Measurements from ENCODE around the gene PAPOLA.
A peak's percentile ranks its signal among the peaks of the same experiment; 100 is the strongest.
"Not testable (repeated sequence)": the region's sequence is repeated elsewhere in the genome, so short reads cannot be mapped to it uniquely, and the experiment has no call there.

PAPOLA gene

DNA sequence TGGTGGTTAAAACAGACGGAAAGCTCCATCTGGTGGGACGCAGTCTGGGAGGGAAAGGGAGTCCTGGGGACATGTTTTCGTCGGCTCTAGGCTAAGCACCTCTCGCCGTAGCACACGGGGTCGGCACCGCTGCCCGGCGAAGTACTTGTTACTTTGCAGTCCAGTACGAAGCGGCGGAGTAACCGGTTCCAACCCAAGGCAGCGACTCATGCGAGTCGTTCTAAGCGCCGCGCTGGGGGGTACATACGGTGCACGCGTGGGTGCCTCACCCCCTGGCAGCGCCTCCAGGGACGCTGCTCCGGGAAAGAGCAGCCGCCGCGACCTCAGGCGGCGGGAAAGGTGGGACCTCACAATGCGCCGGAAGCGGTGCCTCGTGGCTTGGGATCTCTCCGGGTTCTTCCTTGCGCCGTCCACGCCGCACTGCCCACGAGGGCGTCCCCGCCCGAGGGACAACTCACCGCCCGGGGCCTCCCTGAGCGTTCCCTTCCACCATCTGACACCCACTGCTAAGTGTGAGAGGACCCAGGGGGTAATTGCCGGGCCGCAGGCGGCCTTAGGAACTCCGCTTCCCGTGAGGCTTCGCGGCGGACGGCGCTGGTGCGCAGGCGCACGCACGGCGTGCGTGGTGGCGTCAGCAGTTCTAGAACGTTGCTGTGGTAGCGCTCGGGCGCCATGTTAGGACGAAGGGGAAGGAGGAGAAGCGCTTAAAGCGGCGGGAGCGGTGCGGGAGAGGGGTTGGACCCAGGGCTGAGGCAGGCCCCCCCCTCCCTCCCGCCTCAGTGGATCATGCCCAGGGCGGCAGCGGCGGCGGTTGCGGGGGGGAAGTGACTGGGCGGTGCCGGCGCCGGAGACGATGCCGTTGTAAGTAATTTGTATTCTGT, at the start of gene PAPOLA:
Gene PAPOLA, plus strand, starts transcription at position 643 of the 881 bp plus-strand sequence. Its CDS starts 211 bp downstream, at position 854.
- peak; percentile 92 to 94 for DNase-seq

DNA sequence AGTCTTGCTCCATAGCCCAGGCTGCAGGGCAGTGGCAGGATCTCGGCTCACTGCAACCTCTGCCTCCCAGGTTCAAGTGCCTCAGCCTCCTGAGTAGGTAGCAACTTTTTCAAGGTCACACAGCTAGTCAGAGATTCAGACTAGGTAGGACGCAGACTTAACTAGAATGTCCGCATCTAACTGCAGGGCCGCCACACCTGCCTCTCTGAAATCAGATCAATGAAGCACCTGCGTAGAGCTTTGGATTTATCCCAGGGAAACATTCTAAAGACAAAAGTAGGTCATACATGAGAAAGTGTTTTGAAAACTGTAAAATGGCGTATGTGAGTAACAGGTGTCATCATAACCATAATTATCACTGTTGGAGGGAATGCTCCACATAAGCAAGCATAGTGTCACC, 49.5 kb upstream of the PAPOLA start:
- no peak for DNase-seq

DNA sequence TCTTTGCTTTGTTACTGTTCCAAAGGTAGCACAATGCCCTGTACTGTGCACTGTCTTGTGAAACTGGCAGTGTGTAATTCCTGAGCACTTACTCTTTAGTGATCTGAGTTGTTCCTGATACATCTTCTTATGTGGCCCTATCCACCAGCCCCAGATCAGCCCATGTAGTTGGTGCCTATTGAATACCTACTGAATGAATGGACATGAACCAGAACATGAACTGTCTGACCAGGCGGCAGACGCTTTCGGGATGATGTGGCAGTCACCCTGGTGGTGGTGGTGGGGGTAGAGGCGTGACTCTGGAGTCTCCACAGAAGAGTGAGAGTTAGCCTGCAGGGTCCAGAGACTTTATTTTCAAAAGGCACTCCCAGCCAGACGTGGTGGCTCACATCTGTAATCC, 46.6 kb upstream of the PAPOLA start:
- no peak for DNase-seq

DNA sequence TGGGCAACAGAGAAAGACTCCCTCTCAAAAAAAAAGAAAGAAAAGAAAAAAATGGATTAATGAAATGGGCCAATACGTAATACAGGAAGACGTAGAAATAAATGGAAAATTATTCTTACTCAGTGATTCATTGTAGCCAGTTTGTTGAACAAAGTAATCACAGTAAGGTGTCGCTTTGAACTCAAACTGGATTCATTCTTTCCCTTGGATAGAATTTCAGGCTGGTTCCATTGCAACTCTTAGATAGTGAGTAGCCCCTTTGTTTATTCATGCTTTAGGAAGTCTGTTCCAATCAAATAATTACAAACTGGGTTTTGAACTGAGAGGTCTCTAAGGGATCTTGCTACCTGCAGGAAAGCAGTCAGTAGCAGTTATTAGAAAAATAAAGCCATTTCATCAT, 42.3 kb upstream of the PAPOLA start:
- no peak for DNase-seq

DNA sequence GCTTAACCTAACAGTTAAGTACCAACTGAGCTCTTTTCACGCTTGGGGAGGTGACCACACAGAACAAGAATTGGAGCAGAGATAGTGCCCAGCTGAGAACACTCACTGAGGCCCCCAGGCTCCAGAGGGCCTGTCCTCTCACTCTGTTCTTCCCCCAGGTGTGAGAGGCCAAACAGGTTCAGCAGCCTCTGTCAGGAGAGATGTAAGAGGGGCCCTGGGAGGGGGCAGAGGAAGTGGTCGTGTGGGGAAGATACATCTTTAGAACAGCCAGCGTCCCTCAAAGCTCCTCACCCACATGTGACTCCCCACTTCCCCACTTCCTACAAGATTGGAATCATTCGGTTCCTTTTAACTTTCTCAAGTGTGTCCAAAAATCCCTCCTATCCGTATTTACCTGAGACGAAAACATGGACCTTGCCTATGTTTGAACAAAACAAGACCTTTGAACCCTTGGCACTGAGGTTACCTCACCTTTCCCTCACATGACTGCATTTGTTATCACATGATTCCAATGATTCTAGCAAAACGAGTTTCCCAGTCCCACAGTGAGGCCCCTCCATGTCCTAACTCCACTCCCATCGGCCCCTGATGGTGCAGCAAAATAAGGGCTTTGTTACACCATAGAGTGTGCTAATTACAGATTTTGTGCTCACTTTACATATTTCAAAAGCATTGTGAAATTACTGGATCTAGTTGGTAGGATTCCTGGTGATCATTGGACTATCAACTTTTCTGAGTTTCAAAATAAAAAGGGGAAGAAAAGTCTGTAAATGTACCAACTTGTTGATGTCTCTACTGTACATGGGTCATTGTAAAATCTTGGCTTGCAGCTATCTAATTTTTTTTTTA, 40.0 kb upstream of the PAPOLA start:
- no peak for DNase-seq

DNA sequence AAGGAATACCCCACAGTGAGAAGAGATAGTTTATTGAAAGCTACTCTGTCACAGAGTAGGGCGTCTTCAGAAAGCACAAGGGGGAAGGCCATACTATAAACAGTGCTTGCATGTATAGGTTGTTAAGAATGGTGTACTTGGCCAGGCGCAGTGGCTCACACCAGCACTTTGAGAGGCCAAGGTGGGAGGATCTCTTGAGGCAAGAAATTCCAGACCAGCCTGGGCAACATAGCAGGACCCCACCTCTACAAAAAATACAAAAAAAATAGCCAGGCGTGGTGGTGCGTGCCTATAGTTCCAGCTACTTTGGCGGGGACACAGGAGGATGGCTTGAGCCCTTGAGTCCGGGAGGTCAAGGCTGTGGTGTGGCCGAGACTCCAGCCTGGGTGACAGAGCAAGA, 38.0 kb upstream of the PAPOLA start:
- DNase-seq: no peak

DNA sequence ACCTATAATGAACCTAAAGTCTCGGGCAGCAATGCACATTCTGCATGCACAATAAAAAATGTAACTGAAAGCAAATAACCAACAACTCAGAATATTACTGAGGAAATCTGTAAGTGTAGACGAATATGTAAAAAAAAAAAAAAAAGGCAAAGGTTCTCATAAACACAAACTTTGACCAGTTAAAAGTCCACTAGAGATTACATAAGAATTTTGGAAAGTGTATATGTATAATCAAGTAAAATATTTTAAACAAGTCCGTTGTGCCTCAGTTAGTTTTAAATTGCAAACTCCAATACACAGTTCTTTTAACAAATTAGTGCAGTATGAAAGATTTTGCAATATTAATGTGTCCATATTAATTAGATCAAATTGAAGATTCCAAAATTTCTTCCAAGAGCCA, 35.3 kb upstream of the PAPOLA start:
- no peak for DNase-seq

DNA sequence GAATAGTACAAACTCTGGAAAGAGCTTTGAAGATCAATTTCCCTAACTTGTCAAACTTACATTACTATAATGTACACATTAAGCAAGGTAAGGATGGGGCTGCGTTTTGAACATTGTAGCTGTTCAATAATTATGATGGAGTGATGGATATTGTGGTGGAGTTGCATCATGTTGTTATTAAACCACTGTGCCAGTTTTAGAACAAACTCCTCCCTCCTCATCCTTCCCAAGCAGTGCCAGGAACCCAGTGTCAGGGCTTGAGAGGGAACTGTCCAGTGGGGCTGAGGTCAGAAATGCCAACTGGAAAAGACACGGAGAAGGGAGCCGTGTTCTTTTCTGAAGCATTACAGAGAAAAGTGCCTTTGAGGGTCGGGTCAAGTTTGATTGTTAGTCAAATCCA, 31.9 kb upstream of the PAPOLA start:
- DNase-seq: no peak

DNA sequence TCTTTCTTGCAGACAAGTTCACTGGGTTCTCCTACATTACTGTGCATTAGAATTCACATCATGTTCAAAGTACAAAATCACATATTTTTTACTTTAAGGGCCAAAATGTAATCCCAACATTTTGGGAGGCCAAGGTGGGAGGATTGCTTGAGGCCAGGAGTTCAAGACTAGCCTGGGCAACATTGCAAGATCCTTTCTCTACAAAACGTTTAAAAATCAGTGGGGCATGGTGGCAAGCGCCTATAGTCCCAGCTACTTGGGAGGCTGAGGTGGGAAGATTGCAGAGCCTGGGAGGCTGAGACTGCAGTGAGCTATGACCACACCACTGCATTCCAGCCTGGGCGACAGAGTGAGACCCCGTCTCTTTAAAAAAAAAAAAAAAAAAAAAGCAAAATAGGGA, 31.2 kb upstream of the PAPOLA start:
- DNase-seq: not testable (repeated sequence)

DNA sequence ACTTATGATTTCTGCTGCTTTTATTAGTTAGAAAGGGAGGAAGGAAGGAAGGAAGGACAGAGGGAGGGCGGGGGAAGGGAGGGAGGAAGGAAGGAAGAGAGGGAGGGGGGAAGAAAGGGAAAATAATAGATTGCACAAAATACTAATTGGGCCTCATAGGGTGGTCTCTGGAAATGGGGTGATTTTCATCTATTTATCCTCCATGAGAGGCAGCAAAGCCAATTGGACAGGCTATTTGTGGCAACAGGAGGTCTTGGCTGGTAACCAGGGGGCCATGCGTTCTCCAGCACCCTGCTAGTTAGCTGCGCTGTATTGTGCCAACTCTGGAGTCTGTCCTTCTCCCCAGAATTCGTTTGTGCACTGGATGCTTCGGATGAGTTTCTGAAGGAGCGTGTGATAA, 24.1 kb upstream of the PAPOLA start:
- DNase-seq: no peak

DNA sequence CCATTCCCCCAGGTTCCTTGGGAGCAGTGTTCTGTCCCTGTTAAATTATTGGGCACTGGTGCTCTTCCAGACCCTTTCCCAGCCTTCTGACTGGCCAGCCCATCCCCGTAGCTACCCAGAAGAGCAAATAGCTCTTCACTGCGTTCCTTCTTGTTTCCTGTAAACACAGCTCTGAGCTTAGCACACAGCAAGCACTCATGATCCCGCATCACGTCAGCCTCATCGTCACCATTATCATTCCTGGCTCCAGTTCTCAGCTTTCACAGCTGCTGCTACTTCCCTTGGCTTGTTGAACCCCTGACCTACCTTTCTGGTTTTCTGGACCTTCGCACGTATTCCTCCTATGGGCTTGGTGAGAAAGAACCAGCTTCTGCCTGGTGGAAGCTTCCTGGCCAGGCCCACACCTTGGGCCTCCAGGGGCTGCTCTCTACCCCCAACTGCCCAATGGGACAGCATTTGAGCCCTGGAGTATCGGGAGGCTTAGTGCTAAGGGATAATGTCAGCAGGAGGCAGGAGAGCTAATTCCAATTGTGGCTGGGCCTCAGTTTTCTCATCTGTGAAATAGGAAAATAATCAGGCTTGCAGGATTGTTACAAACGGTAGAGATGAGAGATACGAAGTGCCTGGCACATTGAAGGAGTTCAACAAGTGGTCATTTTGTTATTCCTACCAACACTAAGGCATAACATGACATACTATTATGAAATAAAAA, 22.6 kb upstream of the PAPOLA start:
- no peak for DNase-seq

DNA sequence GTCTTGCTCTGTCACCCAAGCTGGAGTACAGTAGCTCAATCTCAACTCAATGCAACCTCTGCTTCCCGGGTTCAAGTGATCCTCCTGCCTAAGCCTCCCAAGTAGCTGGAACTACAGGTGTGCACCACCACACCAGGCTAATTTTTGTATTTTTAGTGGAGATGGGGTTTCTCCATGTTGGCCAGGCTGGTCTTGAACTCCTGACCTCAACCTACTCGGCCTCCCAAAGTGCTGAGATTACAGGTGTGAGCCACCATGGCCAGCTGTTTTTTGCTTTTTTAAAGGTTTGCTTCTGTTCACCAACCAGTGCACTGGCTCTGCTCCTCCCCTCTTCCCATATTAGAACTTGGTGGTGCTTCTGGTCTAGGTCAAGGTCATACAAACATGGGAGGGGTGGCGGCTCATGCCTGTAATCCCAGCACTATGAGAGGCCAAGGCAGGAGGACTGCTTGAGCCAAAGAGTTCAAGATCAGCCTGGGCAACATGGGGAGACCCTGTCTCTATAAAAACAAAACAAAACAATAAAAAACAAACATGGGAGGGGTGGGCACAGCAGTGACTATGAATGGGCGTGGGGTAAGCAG, 20.4 kb upstream of the PAPOLA start:
- DNase-seq: no peak

DNA sequence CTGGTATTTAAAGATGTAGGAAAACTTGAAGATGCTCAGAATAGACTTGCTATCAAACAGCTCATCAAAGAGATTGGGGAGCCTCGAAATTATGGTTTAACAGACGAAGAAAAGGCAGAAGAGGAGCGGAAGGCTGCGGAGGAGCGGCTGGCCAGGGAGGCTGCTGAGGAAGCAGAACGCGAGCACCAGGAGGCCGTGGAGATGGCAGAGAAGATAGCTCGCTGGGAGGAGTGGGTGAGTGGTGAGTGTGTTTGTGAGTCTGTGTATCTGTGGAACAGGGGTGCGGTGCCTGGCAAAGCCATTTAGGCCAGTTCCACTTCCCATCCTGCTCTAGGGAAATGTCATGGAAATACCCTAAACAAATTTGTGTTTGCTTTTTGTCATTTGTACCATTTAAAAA, 19.2 kb upstream of the PAPOLA start:
- no peak for DNase-seq

DNA sequence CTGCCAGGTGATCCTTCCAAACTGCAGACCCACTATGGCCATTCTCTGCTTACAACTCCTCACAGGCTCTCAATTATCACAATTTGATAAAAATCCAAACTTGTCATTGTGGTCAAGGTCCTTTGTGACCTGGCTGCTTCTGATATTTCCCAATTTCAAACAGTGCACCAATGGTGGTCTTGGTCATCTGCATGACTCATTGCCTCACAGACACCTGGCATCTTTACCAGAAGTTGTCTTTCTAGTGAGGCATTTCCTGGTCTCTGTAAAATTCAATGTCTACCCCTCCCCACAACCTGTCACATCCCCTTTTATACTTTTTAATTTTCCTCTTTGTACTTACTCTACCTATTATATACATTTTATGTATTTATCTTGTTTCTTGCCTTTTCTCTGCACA, 17.8 kb upstream of the PAPOLA start:
- no peak for DNase-seq

DNA sequence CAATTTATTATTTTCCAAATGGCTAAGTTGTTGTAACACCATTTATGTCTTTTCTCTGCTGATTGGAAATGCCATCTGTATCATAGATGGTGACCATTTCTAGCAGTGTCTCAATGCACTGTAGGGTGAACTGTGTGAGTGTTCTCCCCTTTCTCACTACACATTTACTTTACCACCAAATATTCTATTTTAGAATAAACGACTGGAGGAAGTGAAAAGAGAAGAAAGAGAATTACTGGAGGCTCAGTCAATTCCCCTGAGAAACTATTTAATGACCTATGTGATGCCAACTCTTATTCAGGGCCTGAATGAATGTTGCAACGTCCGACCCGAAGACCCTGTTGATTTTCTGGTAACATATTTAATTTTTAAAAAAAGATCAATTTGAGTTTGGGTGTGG, 15.5 kb upstream of the PAPOLA start:
- DNase-seq: no peak

DNA sequence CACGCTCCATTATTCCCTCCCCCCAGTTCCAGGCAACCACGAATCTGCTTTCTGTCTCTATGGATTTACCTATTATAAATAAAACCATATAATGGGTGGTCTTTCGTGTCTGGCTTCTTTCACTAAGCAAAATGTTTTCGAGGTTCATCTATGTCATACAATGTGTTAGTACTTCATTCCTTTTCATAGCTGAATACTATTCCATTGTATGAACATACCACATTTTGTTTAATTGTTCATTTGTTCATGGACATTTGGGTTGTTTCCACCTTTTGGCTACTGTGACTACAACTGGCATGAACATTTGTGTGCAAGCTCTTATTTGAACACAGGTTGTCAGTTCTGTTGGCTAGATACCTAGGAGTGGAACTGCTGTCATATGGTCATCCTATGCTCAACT, 12.9 kb upstream of the PAPOLA start:
- no peak for DNase-seq

DNA sequence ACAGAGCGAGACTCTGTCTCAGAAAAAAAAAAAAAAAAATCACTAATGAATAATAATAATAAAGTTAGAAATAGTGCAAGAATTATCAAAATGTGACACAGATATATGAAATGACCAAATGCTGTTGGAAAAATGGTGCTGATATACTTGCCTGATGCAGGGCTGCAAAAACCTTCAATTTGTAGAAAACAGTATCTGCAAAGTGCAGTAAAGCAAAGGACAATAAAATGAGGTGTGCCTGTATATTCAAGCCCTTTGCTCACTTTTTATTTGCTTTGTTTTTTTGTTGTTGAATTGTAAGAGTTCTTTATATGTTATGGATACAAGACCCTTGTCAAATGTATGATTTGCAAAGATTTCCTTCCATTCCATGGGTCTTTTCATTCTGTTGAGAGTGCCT, 9.0 kb upstream of the PAPOLA start:
- no peak for DNase-seq

DNA sequence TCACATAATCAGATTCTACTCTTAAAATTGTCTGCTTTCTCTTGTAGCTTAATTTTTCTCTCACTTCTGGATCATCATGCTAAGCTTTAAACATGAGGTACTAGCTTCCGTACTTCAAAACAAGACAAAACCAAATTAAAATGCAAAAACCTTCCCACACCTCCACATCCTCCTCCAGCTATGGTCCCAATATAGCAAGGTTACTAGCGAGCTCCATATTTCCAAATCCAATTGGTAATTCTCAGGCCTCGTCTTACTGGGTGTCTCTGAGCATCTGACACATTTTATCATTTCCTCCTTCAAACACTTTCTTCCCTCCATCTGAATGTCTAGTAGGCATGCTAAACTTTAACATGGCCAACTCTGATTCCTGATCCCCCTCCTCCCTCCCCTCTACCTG, 7.9 kb upstream of the PAPOLA start:
- DNase-seq: no peak

DNA sequence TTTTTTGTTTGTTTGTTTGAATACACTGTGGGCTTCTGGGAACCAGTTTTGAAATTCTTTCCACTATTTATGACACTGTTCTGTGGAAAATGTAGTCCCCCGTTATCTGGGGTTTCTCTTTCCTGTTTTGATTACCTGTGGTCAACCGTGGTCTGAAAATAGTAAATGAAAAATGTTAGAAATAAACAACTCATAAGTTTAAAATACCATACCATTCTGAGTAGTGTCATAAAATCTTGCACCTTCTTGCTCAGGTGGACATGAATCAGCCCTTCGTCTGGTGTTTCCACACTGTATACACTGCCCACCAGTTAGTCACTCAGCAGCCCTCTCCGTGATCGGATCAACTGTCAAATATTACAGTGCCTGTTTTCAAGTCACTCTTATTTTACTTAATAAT, 5.1 kb upstream of the PAPOLA start:
- DNase-seq: no peak

DNA sequence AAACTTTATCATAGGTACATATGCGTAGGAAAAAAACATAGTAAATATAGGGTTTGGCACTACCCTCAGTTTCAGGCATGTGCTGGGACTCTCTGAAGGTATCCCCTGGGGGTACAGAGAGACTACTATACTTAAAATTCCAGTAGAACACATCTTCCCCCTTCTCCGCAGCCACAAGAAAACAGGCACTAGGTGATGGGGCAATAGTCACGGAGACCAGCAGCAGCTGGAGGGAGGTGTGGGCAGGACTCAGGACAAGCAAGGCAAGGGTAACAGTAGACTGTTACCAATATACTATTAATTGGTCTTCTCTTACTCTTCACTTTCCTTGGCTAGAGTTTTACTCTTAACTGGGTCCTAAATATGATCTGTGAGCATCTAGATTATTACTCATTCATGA, 4.6 kb upstream of the PAPOLA start:
- DNase-seq: no peak

DNA sequence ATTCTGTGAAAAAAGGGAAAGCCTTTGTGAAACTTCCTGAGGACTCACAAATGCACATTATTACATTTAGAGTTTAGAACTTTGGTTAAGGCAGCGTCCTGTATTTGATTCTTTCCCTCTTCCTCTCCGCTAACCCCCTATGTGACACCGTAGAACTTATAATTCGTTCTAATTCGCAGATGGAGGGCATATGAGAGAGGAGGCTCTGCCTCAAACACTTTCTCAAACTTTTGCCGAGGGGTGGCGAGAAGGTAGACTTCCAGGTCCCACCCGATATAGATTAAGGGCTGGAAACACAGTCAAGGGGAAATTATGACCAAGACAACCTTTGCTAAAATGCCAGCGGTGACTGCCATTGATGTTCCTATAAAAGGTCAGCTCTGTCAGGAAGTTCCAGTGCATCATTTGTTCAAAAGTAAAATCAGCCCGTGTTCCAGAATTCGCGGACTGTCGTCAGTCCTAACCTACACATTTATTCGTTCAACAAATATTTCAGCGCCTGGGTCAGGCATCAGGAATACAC, 904 bp upstream of the PAPOLA start:
- no peak for DNase-seq

DNA sequence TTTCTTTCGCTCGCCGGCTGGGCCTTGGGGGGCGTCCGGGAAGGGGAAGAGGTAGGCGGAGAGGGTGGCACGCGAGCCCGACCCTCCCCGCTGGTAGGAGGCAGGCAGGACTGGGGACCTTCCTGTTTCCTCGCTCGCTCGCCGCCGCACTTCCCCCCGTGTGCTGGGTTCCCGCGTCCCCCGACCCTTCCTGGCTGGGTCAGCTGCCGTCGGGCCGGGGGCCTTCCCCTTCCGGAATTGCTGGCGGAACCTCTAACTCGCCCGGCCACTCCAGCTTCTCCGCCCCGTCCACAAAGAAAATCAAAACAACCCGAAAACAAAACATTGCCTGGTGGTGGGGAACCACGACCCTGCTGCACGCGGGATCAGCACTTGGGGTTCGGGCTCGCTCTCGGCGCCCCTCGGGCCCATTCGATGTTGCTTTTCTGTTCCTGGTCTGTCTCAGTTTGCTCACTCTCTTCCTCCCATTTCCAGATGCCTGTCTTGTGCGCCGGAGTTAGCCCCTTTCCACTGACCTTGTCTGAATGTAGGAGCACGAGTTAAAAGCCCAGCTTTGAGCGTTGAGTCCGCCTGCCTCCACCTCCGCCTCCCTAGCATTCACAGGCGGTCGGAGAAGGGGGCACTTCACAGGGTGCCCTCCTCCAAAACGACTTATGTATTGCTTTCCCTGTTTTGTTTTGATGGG, 581 bp downstream of the PAPOLA start:
- peak in 1 of 2 experiments; percentile 10 for DNase-seq
